SKM-1 (cell line): ENCODE measurements around the gene MYLK.
A peak's percentile ranks its signal among the peaks of the same experiment; 100 is the strongest.

Experiments used
- DNase-seq: peaks from one replicate; lab custom pipeline; 2025; ENCODE audit not compliant: unreplicated experiment; lab: John Stamatoyannopoulos, UW

The MYLK gene

DNA sequence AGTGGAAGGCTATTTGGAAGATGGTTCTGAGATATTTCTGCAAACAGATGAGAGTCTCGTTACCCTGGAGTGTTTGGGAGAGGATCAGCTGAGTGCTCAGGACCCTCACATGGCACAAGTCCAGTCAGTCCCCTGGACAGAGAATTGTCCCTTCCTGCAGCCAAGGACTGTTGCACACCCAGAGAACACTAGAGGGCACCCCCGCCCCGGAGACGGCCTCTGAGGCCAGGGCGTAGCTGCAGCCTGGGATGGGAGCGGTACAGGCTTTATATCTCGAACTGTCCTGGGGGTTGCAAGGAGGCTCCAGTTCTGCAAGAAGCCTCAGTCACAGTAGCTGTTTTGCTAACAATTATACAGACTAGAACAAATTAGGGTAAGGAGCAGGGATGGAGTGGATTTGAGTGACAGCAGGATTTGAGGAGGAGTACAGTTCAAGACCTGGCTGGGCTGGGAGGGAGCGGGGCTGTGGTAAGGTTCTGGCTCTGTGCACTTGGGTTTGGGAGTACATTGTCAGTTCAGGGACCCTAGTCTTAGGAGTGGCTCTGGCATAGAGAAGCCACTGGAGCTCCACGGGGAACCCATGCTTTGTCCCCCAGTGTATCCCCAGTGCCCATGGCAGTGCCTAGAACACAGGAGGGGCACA is 231.7 kb downstream of the MYLK start:
- DNase-seq: peak; percentile 75

- no peak for DNase-seq
Measured at GRCh38 chr3:123651449-123652341, 232.4 kb downstream of the MYLK start.

- no peak for DNase-seq
Measured at GRCh38 chr3:123650101-123650500, 234.0 kb downstream of the MYLK start.

GRCh38 chr3:123648696-123649405 is 235.3 kb downstream of the MYLK start:
- no peak for DNase-seq

GRCh38 chr3:123644358-123644757 is 239.8 kb downstream of the MYLK start:
- DNase-seq: no peak

DNA sequence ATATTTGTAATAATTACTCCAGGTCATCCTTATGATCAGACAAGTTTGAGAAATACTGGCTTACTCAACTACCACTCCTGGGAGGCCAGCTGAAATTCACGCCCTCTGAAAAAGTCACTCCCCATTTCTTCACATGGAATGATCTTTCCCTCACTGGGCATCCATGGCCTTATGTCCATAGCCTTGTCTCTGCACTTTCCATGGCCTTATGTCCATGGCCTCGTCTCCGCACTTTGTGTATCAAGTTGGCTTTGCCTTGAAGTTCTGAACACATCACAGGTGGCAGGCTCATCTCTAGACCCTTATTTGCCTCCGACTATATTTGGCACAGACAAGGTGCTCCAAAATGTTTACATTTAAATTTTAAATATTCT is 241.2 kb downstream of the MYLK start:
- DNase-seq: no peak

DNA sequence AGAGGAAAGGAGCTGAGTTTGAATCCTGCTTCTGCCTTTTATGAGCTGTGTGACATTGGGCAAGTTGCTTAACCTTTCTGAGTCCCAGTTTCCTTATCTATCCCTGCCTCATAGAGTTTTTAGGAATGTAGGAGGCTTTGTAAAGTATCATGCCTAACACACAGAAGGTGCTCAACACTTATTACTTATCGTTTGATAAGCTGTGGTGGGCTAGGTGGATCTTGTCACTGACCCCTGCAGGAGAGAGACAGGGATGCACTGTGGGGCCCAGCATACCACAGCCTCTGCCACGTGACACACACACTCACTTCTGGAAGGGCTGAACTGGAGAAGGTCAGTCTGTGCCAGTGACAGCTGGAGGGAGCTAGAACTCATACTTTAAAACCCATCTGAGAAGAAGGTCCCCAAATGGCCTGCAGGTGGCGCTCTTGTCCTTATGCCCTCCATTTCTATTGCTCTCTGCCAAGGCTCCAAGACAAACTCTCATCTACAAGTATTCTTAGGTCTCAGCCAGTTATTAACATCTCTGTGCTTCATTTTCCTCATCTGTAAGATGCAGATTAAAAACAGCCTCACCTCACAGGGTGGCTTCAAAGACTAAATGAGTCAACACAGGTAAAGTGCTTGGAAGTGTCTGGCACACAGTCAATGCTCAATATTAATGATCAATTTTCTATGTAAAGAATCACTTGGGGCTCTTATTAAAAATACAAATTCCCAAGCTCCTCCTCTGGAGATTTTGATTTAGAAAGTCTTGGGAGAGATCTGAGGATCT is 241.8 kb downstream of the MYLK start:
- peak; percentile 91 for DNase-seq

- DNase-seq: no peak
Measured at GRCh38 chr3:123641505-123641904, 242.6 kb downstream of the MYLK start.

- DNase-seq: no peak
Measured at GRCh38 chr3:123640740-123641462, 243.2 kb downstream of the MYLK start.

GRCh38 chr3:123640311-123640710 is 243.8 kb downstream of the MYLK start:
- no peak for DNase-seq

GRCh38 chr3:123638936-123639689 is 245.0 kb downstream of the MYLK start:
- DNase-seq: no peak

DNA sequence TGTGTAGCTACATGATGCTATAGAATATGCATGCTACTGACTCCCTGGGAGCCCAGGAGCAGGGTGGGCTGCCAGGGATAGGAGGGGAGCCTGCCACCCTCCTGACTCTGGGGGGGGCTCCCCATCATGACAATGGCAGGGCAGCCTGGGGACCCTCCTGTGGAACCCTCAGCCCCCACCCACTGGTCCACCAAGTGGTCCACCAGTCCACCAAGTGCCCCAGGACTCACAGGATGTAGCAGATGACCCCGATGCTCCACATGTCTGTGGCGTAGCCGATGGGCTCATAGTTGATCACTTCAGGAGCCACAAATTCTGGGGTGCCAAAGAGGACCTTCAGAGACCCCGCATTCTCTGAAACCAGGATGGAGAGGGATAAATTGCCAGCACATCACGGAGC is 246.3 kb downstream of the MYLK start:
- DNase-seq: no peak

- no peak for DNase-seq
Measured at GRCh38 chr3:123637131-123637530, 247.0 kb downstream of the MYLK start.

DNA sequence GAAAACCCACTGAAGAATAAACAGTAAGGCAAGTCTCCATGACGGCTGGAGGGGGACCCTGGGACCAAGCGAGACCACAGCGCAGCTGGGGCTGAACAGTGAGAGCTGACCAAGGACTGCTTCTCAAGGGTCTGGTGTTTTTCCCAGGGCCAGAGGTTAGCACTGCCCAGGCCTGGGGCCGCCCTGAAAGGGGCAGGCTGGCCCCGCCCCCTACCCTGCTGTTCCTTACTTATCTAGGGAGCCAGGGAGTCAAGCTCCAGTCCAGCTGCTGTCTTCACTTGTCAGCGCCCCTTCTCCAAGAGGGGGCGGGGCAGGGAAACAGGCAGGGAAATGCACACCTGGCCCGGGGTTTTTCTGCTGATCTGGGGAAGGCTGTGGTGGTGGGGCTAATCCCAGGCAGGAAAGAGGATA is 247.7 kb downstream of the MYLK start:
- DNase-seq: no peak

- no peak for DNase-seq
Measured at GRCh38 chr3:123635717-123636116, 248.4 kb downstream of the MYLK start.

DNA sequence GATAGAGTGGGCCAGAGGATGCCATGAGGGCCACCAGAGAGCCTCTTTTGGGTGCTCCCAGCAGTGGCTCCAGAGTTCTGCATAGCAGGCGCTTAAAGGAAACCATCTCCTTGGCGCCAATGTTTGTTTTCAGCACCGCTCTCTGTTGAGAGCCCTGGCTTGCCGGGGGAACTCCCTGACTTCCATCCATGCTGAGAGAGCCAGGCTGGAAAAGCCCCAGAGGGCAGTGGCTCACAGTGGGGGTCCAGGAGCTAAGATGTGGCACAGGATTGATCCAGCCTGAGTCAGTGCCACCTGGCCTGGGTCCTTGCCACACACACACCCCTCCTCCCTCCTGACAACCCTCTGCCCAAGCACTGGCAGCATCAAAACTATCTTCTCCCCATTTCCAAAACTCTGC is 248.9 kb downstream of the MYLK start:
- no peak for DNase-seq

GRCh38 chr3:123634149-123635051 is 249.7 kb downstream of the MYLK start:
- no peak for DNase-seq

- DNase-seq: no peak
Measured at GRCh38 chr3:123633530-123633929, 250.6 kb downstream of the MYLK start.

GRCh38 chr3:123632161-123632655 is 251.9 kb downstream of the MYLK start:
- no peak for DNase-seq
